Liver (tissue), 9 donors: ENCODE results near the gene HIPK2. TPM values are rescaled to one million over a fixed set of nuclear protein-coding genes. Genes with fewer than 3 reads are reported as not detected.

ENCODE experiments used
- DNase-seq: peaks from one replicate; pipeline ENCODE4 v3.0.0-alpha.2; 2017; ENCODE audit warnings: low spot score
- H3K27ac ChIP-seq, 2 donors: one replicate each; pipeline ENCODE4 v1.7.0; 2013; ENCODE audit warnings: inconsistent platforms in 2 of 2, low read length in 2 of 2, control low read depth in 1 of 2, low read depth in 1 of 2, mild to moderate bottlenecking in 1 of 2
- H3K27me3 ChIP-seq, 4 donors: one replicate each; pipeline versions ENCODE4 v1.6.1 to v1.7.0; 2013; ENCODE audit warnings: low read length in 3 of 4, inconsistent platforms in 1 of 4, mild to moderate bottlenecking in 1 of 4, moderate library complexity in 1 of 4; ENCODE audit not compliant: control insufficient read depth in 4 of 4, insufficient read depth in 4 of 4
- H3K36me3 ChIP-seq, 4 donors: one replicate each; pipeline versions ENCODE4 v1.6.1 to v1.7.0; 2013; ENCODE audit warnings: low read length in 3 of 4, mild to moderate bottlenecking in 3 of 4, low read depth in 1 of 4, moderate library complexity in 1 of 4; ENCODE audit not compliant: control insufficient read depth in 4 of 4, insufficient read depth in 3 of 4
- H3K4me1 ChIP-seq, 4 donors: one replicate each; pipeline versions ENCODE4 v1.6.1 to v1.7.0; 2013; ENCODE audit warnings: low read length in 3 of 4, mild to moderate bottlenecking in 3 of 4, moderate library complexity in 1 of 4; ENCODE audit not compliant: control insufficient read depth in 4 of 4, insufficient read depth in 4 of 4
- H3K4me3 ChIP-seq, 3 donors: one replicate each; pipeline versions ENCODE4 v1.6.1 to v1.7.0; 2013; ENCODE audit warnings: low read length in 3 of 3, control low read depth in 1 of 3, low read depth in 1 of 3, mild to moderate bottlenecking in 1 of 3
- H3K9ac ChIP-seq, 2 donors: one replicate each; pipeline ENCODE4 v1.7.0; 2013; ENCODE audit warnings: low read length in 2 of 2, mild to moderate bottlenecking in 2 of 2, moderate library complexity in 2 of 2, control low read depth in 1 of 2, low read depth in 1 of 2
- H3K9me3 ChIP-seq, 4 donors: one replicate each; pipeline versions ENCODE4 v1.6.1 to v1.7.0; 2013; ENCODE audit warnings: low read length in 3 of 4; ENCODE audit not compliant: control insufficient read depth in 4 of 4
- EGR1 ChIP-seq, 2 donors: IDR thresholded peaks; 2 replicates each; pipeline ENCODE4 v1.6.1; 2016 to 2018; ENCODE audit warnings: antibody characterized with exemption in 2 of 2, low read depth in 2 of 2
- FOXA1 ChIP-seq: IDR thresholded peaks from 2 replicates; pipeline ENCODE4 v1.6.1; 2016; ENCODE audit warnings: antibody characterized with exemption
- FOXA2 ChIP-seq: IDR thresholded peaks from 2 replicates; pipeline ENCODE4 v1.6.1; 2016; ENCODE audit warnings: antibody characterized with exemption
- HNF4G ChIP-seq: IDR thresholded peaks from 2 replicates; pipeline ENCODE4 v1.6.1; 2016; ENCODE audit warnings: antibody characterized with exemption
- JUND ChIP-seq, 2 donors: IDR thresholded peaks; 2 replicates each; pipeline ENCODE4 v1.6.1; 2016; ENCODE audit warnings: antibody characterized with exemption in 2 of 2
- NR2F2 ChIP-seq: IDR thresholded peaks from 2 replicates; pipeline ENCODE4 v1.6.1; 2016; ENCODE audit warnings: antibody characterized with exemption
- SP1 ChIP-seq: IDR thresholded peaks from 2 replicates; pipeline ENCODE4 v1.6.1; 2018; ENCODE audit warnings: antibody characterized with exemption, mild to moderate bottlenecking
- TAF1 ChIP-seq: conservative IDR thresholded peaks from 2 replicates; pipeline ENCODE4 v1.6.1; 2016; ENCODE audit warnings: antibody characterized with exemption, mild to moderate bottlenecking
- ZBTB33 ChIP-seq: IDR thresholded peaks from 2 replicates; pipeline ENCODE4 v1.6.1; 2016; ENCODE audit warnings: antibody characterized with exemption
- WGBS: extraction: QIAGEN DNeasy Blood & Tissue Kit; methylation state at CpG from one replicate; pipeline ENCODE4 v1.1.7; 2013; 5-methylcytosine and 5-hydroxymethylcytosine counted together
- polyA plus RNA-seq, 2 donors: library from polyadenylated mRNA; stranded (reverse) in 1 of 2; unstranded in 1 of 2; fragments of 200-250 nt in 1 of 2; fragments of >200 nt in 1 of 2; fragmentation: Nextera tagmentation in 1 of 2; extraction: Ambion mirVana in 1 of 2; gene quantifications; one replicate each; pipeline versions ENCODE4 v1.2.1 to v1.2.3, GENCODE V29; 2013 to 2015
- total RNA-seq, 2 donors: library from RNA; depleted of rRNA; stranded (reverse); fragments of >200 nt; gene quantifications; one replicate each; pipeline ENCODE4 v1.2.3, GENCODE V29; 2014
- TF ChIP-seq, protein P1 (sequence below): IDR thresholded peaks from 2 replicates; pipeline ENCODE4 v1.6.1; 2016; ENCODE audit warnings: antibody characterized with exemption
- TF ChIP-seq, protein P2 (sequence below): IDR thresholded peaks from 2 replicates; pipeline ENCODE4 v1.6.1; 2016; ENCODE audit warnings: antibody characterized with exemption, mild to moderate bottlenecking
- TF ChIP-seq, protein P3 (sequence below): fragments of 150-350 bp; IDR thresholded peaks from 2 replicates; pipeline ENCODE4 v1.5.1; 2017; ENCODE audit warnings: improper control_type of control experiment, low read depth, low read length; ENCODE audit not compliant: missing input control
- donor health status: healthy.
- donor health status: healthy.
- donor health status: healthy.
- donor health status: healthy.
- donor health status: healthy.

Gene HIPK2
- total and polyA plus RNA-seq, 4 donors: 13.1 to 48.8 (median 16.6) TPM

GRCh38 chr7:139523199-139523941 lies 254.4 kb downstream of the HIPK2 start, which contains the start of gene CLEC2L (continued):
- no peak for TF ChIP-seq NR2F2

- H3K27me3 ChIP-seq: peaks cover 0 to 7% (median 2%) of the 10 kb centered on the region in 4 donors
- no peak overlapping the region for H3K4me3 ChIP-seq
- no peak for DNase-seq
Observed at GRCh38 chr7:139522830-139523198, 255.0 kb downstream of the HIPK2 start.

More at GRCh38 chr7:139522830-139523198, 255.0 kb downstream of the HIPK2 start:
- Histone ChIP-seq H3K9me3 (no peaks in the 10 kb centered on the region), H3K4me1 (peaks cover 0 to 2% (median 0%) of the 10 kb centered on the region in 4 donors), H3K9ac (no peak overlapping the region), H3K36me3 (no peaks in the 10 kb centered on the region), H3K27ac (no peak overlapping the region)
- 22% methylated on average over 11 of the region's 11 CpGs for WGBS
- TF ChIP-seq FOXA2: no peak
- no peak for TF ChIP-seq HNF4G
- TF ChIP-seq, protein P1, sequence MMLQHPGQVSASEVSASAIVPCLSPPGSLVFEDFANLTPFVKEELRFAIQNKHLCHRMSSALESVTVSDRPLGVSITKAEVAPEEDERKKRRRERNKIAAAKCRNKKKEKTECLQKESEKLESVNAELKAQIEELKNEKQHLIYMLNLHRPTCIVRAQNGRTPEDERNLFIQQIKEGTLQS: no peak
- TF ChIP-seq, protein P2, sequence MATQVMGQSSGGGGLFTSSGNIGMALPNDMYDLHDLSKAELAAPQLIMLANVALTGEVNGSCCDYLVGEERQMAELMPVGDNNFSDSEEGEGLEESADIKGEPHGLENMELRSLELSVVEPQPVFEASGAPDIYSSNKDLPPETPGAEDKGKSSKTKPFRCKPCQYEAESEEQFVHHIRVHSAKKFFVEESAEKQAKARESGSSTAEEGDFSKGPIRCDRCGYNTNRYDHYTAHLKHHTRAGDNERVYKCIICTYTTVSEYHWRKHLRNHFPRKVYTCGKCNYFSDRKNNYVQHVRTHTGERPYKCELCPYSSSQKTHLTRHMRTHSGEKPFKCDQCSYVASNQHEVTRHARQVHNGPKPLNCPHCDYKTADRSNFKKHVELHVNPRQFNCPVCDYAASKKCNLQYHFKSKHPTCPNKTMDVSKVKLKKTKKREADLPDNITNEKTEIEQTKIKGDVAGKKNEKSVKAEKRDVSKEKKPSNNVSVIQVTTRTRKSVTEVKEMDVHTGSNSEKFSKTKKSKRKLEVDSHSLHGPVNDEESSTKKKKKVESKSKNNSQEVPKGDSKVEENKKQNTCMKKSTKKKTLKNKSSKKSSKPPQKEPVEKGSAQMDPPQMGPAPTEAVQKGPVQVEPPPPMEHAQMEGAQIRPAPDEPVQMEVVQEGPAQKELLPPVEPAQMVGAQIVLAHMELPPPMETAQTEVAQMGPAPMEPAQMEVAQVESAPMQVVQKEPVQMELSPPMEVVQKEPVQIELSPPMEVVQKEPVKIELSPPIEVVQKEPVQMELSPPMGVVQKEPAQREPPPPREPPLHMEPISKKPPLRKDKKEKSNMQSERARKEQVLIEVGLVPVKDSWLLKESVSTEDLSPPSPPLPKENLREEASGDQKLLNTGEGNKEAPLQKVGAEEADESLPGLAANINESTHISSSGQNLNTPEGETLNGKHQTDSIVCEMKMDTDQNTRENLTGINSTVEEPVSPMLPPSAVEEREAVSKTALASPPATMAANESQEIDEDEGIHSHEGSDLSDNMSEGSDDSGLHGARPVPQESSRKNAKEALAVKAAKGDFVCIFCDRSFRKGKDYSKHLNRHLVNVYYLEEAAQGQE: no peak
- no peak for TF ChIP-seq EGR1 (IDR thresholded peaks at IDR 0.05; ENCODE audit: low read depth in 2 of 2)
- no peak for TF ChIP-seq JUND (IDR thresholded peaks at IDR 0.05)
- TF ChIP-seq SP1: no peak
- no peak for TF ChIP-seq NR2F2
- no peak for TF ChIP-seq FOXA1
- TF ChIP-seq, protein P3, sequence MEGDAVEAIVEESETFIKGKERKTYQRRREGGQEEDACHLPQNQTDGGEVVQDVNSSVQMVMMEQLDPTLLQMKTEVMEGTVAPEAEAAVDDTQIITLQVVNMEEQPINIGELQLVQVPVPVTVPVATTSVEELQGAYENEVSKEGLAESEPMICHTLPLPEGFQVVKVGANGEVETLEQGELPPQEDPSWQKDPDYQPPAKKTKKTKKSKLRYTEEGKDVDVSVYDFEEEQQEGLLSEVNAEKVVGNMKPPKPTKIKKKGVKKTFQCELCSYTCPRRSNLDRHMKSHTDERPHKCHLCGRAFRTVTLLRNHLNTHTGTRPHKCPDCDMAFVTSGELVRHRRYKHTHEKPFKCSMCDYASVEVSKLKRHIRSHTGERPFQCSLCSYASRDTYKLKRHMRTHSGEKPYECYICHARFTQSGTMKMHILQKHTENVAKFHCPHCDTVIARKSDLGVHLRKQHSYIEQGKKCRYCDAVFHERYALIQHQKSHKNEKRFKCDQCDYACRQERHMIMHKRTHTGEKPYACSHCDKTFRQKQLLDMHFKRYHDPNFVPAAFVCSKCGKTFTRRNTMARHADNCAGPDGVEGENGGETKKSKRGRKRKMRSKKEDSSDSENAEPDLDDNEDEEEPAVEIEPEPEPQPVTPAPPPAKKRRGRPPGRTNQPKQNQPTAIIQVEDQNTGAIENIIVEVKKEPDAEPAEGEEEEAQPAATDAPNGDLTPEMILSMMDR: no peak
- TF ChIP-seq ZBTB33: no peak
- TF ChIP-seq TAF1: no peak
